ENCODE results near the gene UACA. TPM values are rescaled to one million over a fixed set of nuclear protein-coding genes. Genes with fewer than 3 reads are reported as not detected.
A peak's percentile ranks its signal among the peaks of the same experiment; 100 is the strongest.

UACA gene
- total RNA-seq, 1 donor from 2014 or later, result 18.2 TPM

- TF ChIP-seq, protein P1, sequence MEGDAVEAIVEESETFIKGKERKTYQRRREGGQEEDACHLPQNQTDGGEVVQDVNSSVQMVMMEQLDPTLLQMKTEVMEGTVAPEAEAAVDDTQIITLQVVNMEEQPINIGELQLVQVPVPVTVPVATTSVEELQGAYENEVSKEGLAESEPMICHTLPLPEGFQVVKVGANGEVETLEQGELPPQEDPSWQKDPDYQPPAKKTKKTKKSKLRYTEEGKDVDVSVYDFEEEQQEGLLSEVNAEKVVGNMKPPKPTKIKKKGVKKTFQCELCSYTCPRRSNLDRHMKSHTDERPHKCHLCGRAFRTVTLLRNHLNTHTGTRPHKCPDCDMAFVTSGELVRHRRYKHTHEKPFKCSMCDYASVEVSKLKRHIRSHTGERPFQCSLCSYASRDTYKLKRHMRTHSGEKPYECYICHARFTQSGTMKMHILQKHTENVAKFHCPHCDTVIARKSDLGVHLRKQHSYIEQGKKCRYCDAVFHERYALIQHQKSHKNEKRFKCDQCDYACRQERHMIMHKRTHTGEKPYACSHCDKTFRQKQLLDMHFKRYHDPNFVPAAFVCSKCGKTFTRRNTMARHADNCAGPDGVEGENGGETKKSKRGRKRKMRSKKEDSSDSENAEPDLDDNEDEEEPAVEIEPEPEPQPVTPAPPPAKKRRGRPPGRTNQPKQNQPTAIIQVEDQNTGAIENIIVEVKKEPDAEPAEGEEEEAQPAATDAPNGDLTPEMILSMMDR (IDR thresholded peaks at IDR 0.05; ENCODE audit: insufficient read depth, low read length, severe bottlenecking), result no peak
- peak; percentile 55 for DNase-seq (ENCODE audit: low read depth)
- H3K27me3 ChIP-seq (ENCODE audit: control insufficient read depth, insufficient read depth, low read length), result no peaks in the 10 kb centered on the region
Observed at GRCh38 chr15:70762469-70763119, 764 bp downstream of the UACA start.

DNA sequence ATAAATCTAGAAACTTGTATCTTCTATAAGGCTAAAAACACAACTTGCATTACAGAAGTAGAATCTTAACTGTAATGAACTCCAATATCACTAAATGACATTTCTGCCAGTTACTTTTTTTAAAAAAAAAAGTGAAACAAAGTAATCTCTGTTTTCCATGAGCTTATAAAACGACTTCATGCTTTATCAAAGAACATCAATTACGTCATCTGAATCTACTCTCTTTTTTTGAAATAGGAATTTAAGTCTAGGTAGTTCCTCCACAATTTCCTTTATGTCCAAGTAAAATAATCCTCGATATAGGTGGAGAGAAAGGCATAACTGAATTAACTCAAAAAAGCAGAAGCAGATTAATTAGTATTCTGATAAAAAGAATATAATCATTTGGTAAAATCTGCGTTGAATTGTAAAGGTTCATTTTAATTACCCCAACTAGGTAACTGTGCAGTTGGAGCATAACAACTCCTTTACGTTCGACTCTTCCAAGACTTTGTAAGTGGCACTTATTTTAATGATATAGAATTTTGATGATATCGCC is 1.4 kb downstream of the UACA start:
- no peaks in the 10 kb centered on the region for H3K27me3 ChIP-seq (ENCODE audit: control insufficient read depth, insufficient read depth, low read length)
- no peaks in the 10 kb centered on the region for H3K36me3 ChIP-seq (ENCODE audit: control insufficient read depth, insufficient read depth, low read length)
- TF ChIP-seq, protein P1 (IDR thresholded peaks at IDR 0.05; ENCODE audit: insufficient read depth, low read length, severe bottlenecking), result no peak
- FAIRE-seq (no peak), DNase-seq (ENCODE audit: low read depth) (no peak)
- peak overlapping the region; percentile 95 for H3K4me3 ChIP-seq (ENCODE audit: low read depth, low read length)

More at GRCh38 chr15:70762469-70763119, 764 bp downstream of the UACA start:
- FAIRE-seq, result no peak
- peak overlapping the region; percentile 95 for H3K4me3 ChIP-seq (ENCODE audit: low read depth, low read length)
- no peaks in the 10 kb centered on the region for H3K36me3 ChIP-seq (ENCODE audit: control insufficient read depth, insufficient read depth, low read length)

DNA sequence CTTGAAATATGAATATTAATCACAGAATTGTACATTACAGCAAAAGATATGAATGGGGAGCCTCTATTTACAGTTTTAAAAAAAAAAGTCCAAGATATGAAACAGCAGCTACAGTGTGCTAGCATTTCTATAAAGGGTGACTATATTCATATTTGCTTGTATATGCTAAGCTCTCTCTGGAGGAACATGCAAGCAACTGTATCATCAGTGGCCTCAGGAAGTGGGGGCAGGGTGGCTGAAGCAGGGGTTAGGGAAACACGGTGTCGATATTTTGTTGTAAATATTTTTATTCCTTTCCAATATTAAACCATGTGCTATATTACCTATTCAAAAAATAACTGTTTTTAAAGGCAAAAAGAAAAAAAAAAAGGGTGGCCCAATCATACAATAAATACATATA is 2.3 kb downstream of the UACA start:
- no peaks in the 10 kb centered on the region for H3K36me3 ChIP-seq (ENCODE audit: control insufficient read depth, insufficient read depth, low read length)
- H3K27me3 ChIP-seq (ENCODE audit: control insufficient read depth, insufficient read depth, low read length), result no peaks in the 10 kb centered on the region
- DNase-seq (ENCODE audit: low read depth) (no peak), FAIRE-seq (no peak)
- H3K4me3 ChIP-seq (ENCODE audit: low read depth, low read length), result no peak overlapping the region
- TF ChIP-seq, protein P1 (IDR thresholded peaks at IDR 0.05; ENCODE audit: insufficient read depth, low read length, severe bottlenecking), result no peak

- TF ChIP-seq, protein P1 (IDR thresholded peaks at IDR 0.05; ENCODE audit: insufficient read depth, low read length, severe bottlenecking), result no peak
- H3K27me3 ChIP-seq (ENCODE audit: control insufficient read depth, insufficient read depth, low read length), result no peaks in the 10 kb centered on the region
- FAIRE-seq, result no peak
- DNase-seq (ENCODE audit: low read depth), result no peak
- no peaks in the 10 kb centered on the region for H3K36me3 ChIP-seq (ENCODE audit: control insufficient read depth, insufficient read depth, low read length)
- H3K4me3 ChIP-seq (ENCODE audit: low read depth, low read length), result no peak overlapping the region
Observed at GRCh38 chr15:70758790-70759462, 4.4 kb downstream of the UACA start.

DNA sequence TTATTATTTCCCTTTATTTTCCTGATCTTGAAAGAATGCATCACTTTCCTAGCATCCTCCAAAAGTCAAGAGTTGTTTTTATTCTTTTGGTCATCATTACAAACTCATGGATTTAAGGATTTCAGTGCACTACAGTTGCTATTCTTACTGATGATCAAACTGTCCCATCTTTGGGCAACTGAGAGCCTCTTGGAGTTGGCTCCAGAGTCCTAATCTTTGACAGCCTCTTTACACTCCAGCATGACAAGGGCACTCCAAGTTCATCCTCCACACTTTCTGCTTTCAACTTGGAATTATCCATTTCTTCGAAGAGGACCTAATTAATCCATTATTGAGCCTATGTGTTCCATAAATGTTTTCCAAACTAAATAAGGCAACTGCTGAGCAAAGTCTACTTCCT is 5.7 kb downstream of the UACA start:
- TF ChIP-seq, protein P1 (IDR thresholded peaks at IDR 0.05; ENCODE audit: insufficient read depth, low read length, severe bottlenecking), result no peak
- no peak for FAIRE-seq
- Histone ChIP-seq H3K36me3 (ENCODE audit: control insufficient read depth, insufficient read depth, low read length) (no peaks in the 10 kb centered on the region), H3K27me3 (ENCODE audit: control insufficient read depth, insufficient read depth, low read length) (no peaks in the 10 kb centered on the region), H3K4me3 (ENCODE audit: low read depth, low read length) (no peak overlapping the region)
- no peak for DNase-seq (ENCODE audit: low read depth)

All from bronchial epithelial cell (primary cell).